NCI-H1436 treated with DMSO at 0.1 percent for 48 hours (cell line): ENCODE data around the gene MRC2.

Experiments
- DNase-seq: peaks from one replicate; lab custom pipeline; 2025; lab: John Stamatoyannopoulos, UW

The MRC2 gene

GRCh38 chr17:62703261-62703775 lies 75.8 kb downstream of the MRC2 start:
- no peak for DNase-seq

GRCh38 chr17:62703776-62704380 lies 76.4 kb downstream of the MRC2 start:
- no peak for DNase-seq

- DNase-seq, result no peak
Measured at GRCh38 chr17:62704381-62704971, 77.0 kb downstream of the MRC2 start.

GRCh38 chr17:62705156-62705777 lies 77.8 kb downstream of the MRC2 start:
- DNase-seq, result no peak

GRCh38 chr17:62705778-62706597 lies 78.5 kb downstream of the MRC2 start:
- no peak for DNase-seq

GRCh38 chr17:62706598-62707424 lies 79.3 kb downstream of the MRC2 start:
- DNase-seq, result no peak

GRCh38 chr17:62707425-62707739 lies 79.9 kb downstream of the MRC2 start:
- no peak for DNase-seq

- DNase-seq, result no peak
Measured at GRCh38 chr17:62708587-62708986, 81.1 kb downstream of the MRC2 start.

- DNase-seq, result no peak
Measured at GRCh38 chr17:62712171-62712581, 84.7 kb downstream of the MRC2 start.

- DNase-seq, result no peak
Measured at GRCh38 chr17:62713086-62713881, 85.8 kb downstream of the MRC2 start.

- DNase-seq, result no peak
Measured at GRCh38 chr17:62714016-62714777, 86.7 kb downstream of the MRC2 start.

GRCh38 chr17:62715882-62716390 lies 88.5 kb downstream of the MRC2 start:
- DNase-seq, result no peak

- DNase-seq, result no peak
Measured at GRCh38 chr17:62716834-62717588, 89.5 kb downstream of the MRC2 start.

- no peak for DNase-seq
Measured at GRCh38 chr17:62717589-62717855, 90.1 kb downstream of the MRC2 start.

- DNase-seq, result no peak
Measured at GRCh38 chr17:62717889-62718288, 90.4 kb downstream of the MRC2 start.

GRCh38 chr17:62718429-62718828 lies 91.0 kb downstream of the MRC2 start:
- no peak for DNase-seq

GRCh38 chr17:62719586-62719985 lies 92.1 kb downstream of the MRC2 start:
- DNase-seq, result no peak

- DNase-seq, result no peak
Measured at GRCh38 chr17:62720126-62720850, 92.8 kb downstream of the MRC2 start.

GRCh38 chr17:62722625-62723024 lies 95.2 kb downstream of the MRC2 start:
- DNase-seq, result no peak
